Osteocyte (in vitro differentiated cells): Measurements from ENCODE around the gene SFMBT1. TPM values are rescaled to one million over a fixed set of nuclear protein-coding genes. Genes with fewer than 3 reads are reported as not detected.

Source experiments
- DNase-seq: peaks from one replicate; pipeline ENCODE4 v3.0.0; 2021; ENCODE audit warnings: mixed read lengths; ENCODE audit not compliant: unreplicated experiment; ENCODE audit errors: extremely low spot score
- H3K27ac Mint-ChIP-seq: one replicate; pipeline ENCODE4 v1.8.0; 2021; ENCODE audit warnings: mild to moderate bottlenecking, mixed read lengths; ENCODE audit not compliant: unreplicated experiment
- H3K27me3 Mint-ChIP-seq: one replicate; pipeline ENCODE4 v1.8.0; 2021; ENCODE audit warnings: mixed read lengths; ENCODE audit not compliant: unreplicated experiment
- H3K36me3 Mint-ChIP-seq: one replicate; pipeline ENCODE4 v1.8.0; 2021; ENCODE audit warnings: mixed read lengths; ENCODE audit not compliant: unreplicated experiment
- H3K4me1 Mint-ChIP-seq: one replicate; pipeline ENCODE4 v1.8.0; 2021; ENCODE audit warnings: mixed read lengths; ENCODE audit not compliant: unreplicated experiment
- H3K4me3 Mint-ChIP-seq: one replicate; pipeline ENCODE4 v1.8.0; 2021; ENCODE audit warnings: mild to moderate bottlenecking, moderate library complexity, mixed read lengths; ENCODE audit not compliant: unreplicated experiment
- H3K9me3 Mint-ChIP-seq: one replicate; pipeline ENCODE4 v1.8.0; 2021; ENCODE audit warnings: mixed read lengths; ENCODE audit not compliant: unreplicated experiment
- CTCF ChIP-seq: fragments of 200-600 bp; sonication (generic); IDR thresholded peaks from 2 replicates; pipeline ENCODE4 v1.5.0; 2021; ENCODE audit warnings: antibody characterized with exemption, mild to moderate bottlenecking, moderate library complexity
- total RNA-seq: library from RNA; stranded (reverse); gene quantifications from 2 replicates; pipeline ENCODE4 v1.2.1, GENCODE V29; 2021

SFMBT1 gene
- total RNA-seq, 1 donor from 2014 or later, result 8.0 TPM

- H3K36me3 Mint-ChIP-seq, result peaks cover 16% of the 10 kb centered on the region
Measured at GRCh38 chr3:52917044-52917443, 128.8 kb downstream of the SFMBT1 start.

GRCh38 chr3:52915294-52915693, 130.6 kb downstream of the SFMBT1 start:
- H3K27ac Mint-ChIP-seq, result no peak overlapping the region
- no peaks in the 10 kb centered on the region for H3K27me3 Mint-ChIP-seq

More at GRCh38 chr3:52917044-52917443, 128.8 kb downstream of the SFMBT1 start:
- TF ChIP-seq CTCF, result no peak
- H3K27me3 Mint-ChIP-seq, result no peaks in the 10 kb centered on the region
- DNase-seq, result no peak
- no peaks in the 10 kb centered on the region for H3K4me1 Mint-ChIP-seq
- H3K27ac Mint-ChIP-seq, result no peak overlapping the region
- H3K4me3 Mint-ChIP-seq, result no peak overlapping the region
- H3K9me3 Mint-ChIP-seq, result no peaks in the 10 kb centered on the region

DNA sequence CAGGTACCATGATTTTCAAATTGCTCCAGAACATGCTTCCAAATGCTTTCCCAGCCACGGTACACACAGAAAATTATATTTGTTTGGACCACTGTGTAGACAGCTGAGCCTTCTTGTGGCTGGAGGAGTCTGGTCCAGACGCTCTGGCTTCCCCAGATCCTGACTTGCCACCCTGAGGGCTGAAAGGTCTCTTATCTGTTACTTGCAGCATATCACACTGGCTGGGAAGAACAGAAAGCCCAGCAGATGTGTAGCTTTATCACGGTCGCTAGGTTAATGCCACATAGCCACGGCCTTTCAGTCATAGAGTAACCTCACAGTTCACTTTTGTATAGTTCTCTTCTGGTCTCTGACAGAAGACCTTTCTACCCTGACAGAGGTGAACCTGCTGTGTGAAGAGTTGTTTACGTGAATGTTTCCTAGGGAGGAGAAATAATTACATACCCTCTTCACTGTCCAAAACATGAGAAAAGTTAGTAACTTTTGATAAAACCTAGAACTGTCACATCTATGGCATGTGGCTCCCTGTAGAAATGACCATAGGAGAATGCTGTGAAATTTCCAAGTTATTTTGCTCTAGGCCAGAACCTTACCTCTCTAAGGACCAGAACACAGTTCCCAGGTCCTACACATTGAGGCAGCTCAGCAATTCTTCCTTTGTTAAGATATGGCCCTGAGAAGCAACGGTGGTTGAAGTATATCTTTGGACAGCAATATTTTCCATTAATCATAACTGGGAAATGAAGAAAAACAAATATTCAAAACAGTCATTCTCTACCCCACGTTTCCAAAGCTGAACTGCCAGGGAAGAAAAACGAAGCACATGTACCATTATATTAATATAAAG, 132.8 kb downstream of the SFMBT1 start:
- Mint-ChIP-seq H3K9me3 (no peaks in the 10 kb centered on the region), H3K27ac (no peak overlapping the region), H3K36me3 (peaks cover 10% of the 10 kb centered on the region), H3K27me3 (no peaks in the 10 kb centered on the region), H3K4me3 (no peak overlapping the region), H3K4me1 (no peaks in the 10 kb centered on the region)
- TF ChIP-seq CTCF, result no peak
- DNase-seq, result no peak

More at GRCh38 chr3:52915294-52915693, 130.6 kb downstream of the SFMBT1 start:
- H3K4me3 Mint-ChIP-seq, result no peak overlapping the region
- DNase-seq, result no peak
- no peaks in the 10 kb centered on the region for H3K4me1 Mint-ChIP-seq
- H3K36me3 Mint-ChIP-seq, result peaks cover 16% of the 10 kb centered on the region
- TF ChIP-seq CTCF, result no peak
- no peaks in the 10 kb centered on the region for H3K9me3 Mint-ChIP-seq

DNA sequence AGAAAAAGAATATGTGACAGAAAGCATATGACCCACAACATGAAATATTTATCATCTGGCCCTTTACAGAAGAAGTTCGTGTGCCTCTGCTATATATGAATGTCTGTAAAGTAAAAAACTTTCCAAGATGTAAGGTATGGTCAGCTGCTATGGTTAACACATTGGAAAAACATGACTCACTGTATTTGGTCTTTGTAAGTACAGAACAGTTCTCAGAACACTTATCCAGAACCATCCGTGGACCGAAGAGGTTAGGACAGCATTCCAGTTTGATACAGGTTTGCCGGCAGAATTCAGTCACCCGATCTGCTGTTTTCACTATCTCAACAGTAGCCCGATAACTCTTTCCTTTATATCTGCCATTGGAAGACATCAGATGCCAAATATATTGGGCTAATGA, 135.1 kb downstream of the SFMBT1 start:
- Mint-ChIP-seq H3K4me3 (no peak overlapping the region), H3K36me3 (peaks cover 9% of the 10 kb centered on the region), H3K4me1 (no peaks in the 10 kb centered on the region), H3K27me3 (no peaks in the 10 kb centered on the region), H3K9me3 (no peaks in the 10 kb centered on the region), H3K27ac (no peak overlapping the region)
- no peak for DNase-seq
- TF ChIP-seq CTCF, result no peak

DNA sequence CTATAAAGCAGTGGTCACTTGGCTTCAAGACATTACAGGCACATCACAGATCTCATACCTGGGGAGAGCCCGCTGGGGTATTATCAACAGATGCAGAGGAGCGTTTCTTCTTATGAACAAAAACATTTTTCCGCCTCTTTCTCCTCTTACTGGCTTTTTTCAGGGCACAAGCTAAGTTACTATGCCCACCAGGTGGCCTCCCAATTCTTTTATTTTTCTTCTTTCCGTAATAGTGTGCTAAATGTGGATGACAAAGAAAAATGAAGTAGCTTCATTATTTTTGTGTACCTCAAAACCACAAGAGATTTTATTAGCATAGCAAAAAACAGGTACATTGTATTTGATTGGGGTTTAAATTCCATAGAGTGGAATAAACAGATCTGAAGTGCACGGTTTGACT, 138.4 kb downstream of the SFMBT1 start:
- DNase-seq, result no peak
- Mint-ChIP-seq H3K4me1 (no peaks in the 10 kb centered on the region), H3K4me3 (no peak overlapping the region), H3K27me3 (no peaks in the 10 kb centered on the region), H3K36me3 (peaks cover 7% of the 10 kb centered on the region), H3K9me3 (no peaks in the 10 kb centered on the region), H3K27ac (no peak overlapping the region)
- no peak for TF ChIP-seq CTCF
